Panc1 (cell line): ENCODE results near the gene ALDH1A3. TPM values are rescaled to one million over a fixed set of nuclear protein-coding genes. Genes with fewer than 3 reads are reported as not detected.
A peak's percentile ranks its signal among the peaks of the same experiment; 100 is the strongest.

Source experiments
- ATAC-seq: fragments of 200-7000 bp; cut with Tn5 transposase; 2 replicates; pipeline ENCODE4 v1.9.1; 2020; ENCODE audit warnings: mild to moderate bottlenecking, moderate library complexity
- BruUV-seq: library from RNA; stranded (reverse); fragments of 400-500 nt; replicated peaks from 2 replicates; lab custom pipeline; 2021; lab: Mats Ljungman, UMichigan
- CTCF ChIA-PET: fragments of 300-600 bp; sonication (Branson Sonifier 250); formaldehyde crosslinking; loops from one replicate; lab custom pipeline; 2022; ENCODE audit warnings: antibody characterized with exemption; lab: Charles Lee
- POLR2A ChIA-PET: fragments of 300-600 bp; sonication (Branson Sonifier 250); formaldehyde crosslinking; loops from one replicate; lab custom pipeline; 2022; ENCODE audit warnings: antibody characterized with exemption; lab: Charles Lee
- DNase-seq: peaks from one replicate; pipeline ENCODE4 v3.0.0-alpha.2; 2010; ENCODE audit warnings: low read depth, low spot score
- H3K27ac ChIP-seq: 2 replicates; pipeline ENCODE4 v1.5.1; 2011; ENCODE audit warnings: mild to moderate bottlenecking, low read length, inconsistent platforms
- H3K27me3 ChIP-seq: fragments of 200-500 bp; sonication (Bioruptor generic); 2 replicates; pipeline ENCODE4 v1.6.0; 2014; ENCODE audit warnings: low read length, inconsistent platforms; ENCODE audit not compliant: control insufficient read depth, insufficient read depth
- H3K36me3 ChIP-seq: fragments of 200-500 bp; sonication (Bioruptor generic); 2 replicates; pipeline ENCODE4 v1.5.1; 2014; ENCODE audit warnings: inconsistent platforms, mild to moderate bottlenecking, low read length, moderate library complexity; ENCODE audit not compliant: control insufficient read depth, insufficient read depth
- H3K4me1 ChIP-seq: 2 replicates; pipeline ENCODE4 v1.5.1; 2011; ENCODE audit warnings: inconsistent platforms, mild to moderate bottlenecking, low read length, moderate library complexity; ENCODE audit not compliant: control insufficient read depth, insufficient read depth
- H3K4me3 ChIP-seq, 2 experiments: 2 replicates each; pipeline ENCODE4 v1.5.1; 2011 to 2012; ENCODE audit warnings: low read depth in 2 of 2, low read length in 2 of 2, mild to moderate bottlenecking in 2 of 2, inconsistent platforms in 1 of 2, moderate library complexity in 1 of 2
- H3K9me3 ChIP-seq: fragments of 200-500 bp; sonication (Bioruptor generic); 2 replicates; pipeline ENCODE4 v1.5.1; 2014; ENCODE audit warnings: low read depth, mild to moderate bottlenecking, inconsistent platforms, low read length, moderate library complexity; ENCODE audit not compliant: control insufficient read depth, insufficient read depth
- POLR2AphosphoS5 ChIP-seq: IDR thresholded peaks from 2 replicates; pipeline ENCODE4 v1.6.1; 2012; ENCODE audit warnings: mild to moderate bottlenecking, low read depth, low read length, moderate library complexity
- SIN3A ChIP-seq: IDR thresholded peaks from 2 replicates; pipeline ENCODE4 v1.6.1; 2012; ENCODE audit warnings: low read depth, mild to moderate bottlenecking, low read length, moderate library complexity, borderline replicate concordance; ENCODE audit not compliant: insufficient read depth
- TCF7L2 ChIP-seq: IDR thresholded peaks from 2 replicates; pipeline ENCODE4 v1.6.1; 2011; ENCODE audit warnings: mild to moderate bottlenecking, low read depth, low read length, inconsistent platforms
- in situ Hi-C: cut with HindIII; loops from 2 replicates; pipeline ENCODE4 v1.10.0; 2016; ENCODE audit warnings: low sequenced_read_pairs, low pct_unique_long_range_greater_than_20kb
- intact Hi-C: fragments of 100-400 bp; cut with micrococcal nuclease; formaldehyde crosslinking; loops from one replicate; pipeline ENCODE4 v1.10.0; 2022; ENCODE audit not compliant: unreplicated experiment
- total RNA-seq: library from RNA; stranded (reverse); gene quantifications from one replicate; pipeline ENCODE4 v1.2.1, GENCODE V29; 2021; ENCODE audit not compliant: unreplicated experiment
- TF ChIP-seq, protein P1 (sequence below): fragments of 450-650 bp; IDR thresholded peaks from 2 replicates; pipeline ENCODE4 v1.5.1; 2017; ENCODE audit warnings: mild to moderate bottlenecking
- TF ChIP-seq, protein P2 (sequence below), 2 experiments: IDR thresholded peaks; 2 replicates each; pipeline ENCODE4 v1.6.1; 2011 to 2012; ENCODE audit warnings: low read depth in 2 of 2, control low read depth in 1 of 2, low read length in 1 of 2, mild to moderate bottlenecking in 1 of 2, moderate library complexity in 1 of 2; ENCODE audit not compliant: insufficient read depth in 1 of 2

ALDH1A3 gene
- total RNA-seq, 1 experiment from 2014 or later: 143 TPM

DNA sequence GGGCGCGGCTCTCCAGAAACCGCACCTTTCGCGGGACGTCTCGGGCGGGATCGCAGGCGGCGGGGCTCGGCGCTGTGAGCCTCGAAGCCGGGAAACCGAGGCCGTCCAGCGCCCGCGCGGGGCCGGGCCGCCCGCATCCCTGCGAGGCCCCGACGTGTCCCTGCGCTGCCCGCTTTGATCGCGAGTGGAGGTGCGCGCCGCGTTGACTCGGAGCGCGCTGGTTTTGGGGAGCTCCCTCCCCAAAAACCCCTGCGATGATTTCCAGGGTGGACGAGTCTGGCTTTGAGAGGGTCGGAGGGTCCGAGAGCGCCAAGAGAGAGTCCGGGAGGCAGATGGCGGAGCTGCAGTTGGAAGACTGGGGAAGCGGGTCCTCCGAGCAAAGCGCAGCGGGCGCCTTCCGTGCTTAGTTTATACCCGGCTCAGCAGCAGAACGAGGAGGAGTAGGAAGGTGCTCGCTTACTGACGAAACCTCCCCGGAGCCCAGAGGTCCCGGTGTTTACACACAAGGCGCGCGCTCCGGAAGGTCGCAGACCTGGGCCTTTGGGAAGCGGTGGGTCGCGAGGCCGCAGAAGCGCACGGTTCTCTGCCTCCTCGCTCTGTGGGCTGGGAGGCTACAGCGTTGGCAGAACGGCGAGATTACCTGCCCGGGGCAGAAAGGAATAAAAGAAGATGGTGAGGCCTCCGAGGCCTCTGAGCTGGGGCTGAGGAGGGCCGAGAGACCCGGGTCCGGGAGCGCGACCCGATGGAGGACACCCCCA, 687 bp downstream of the ALDH1A3 start:
- ChIA-PET CTCF (interaction anchor here (0.9 kb wide), 1 partner anchor 209 kb away, joined by 3 read pairs; no protein-coding TSS in a partner anchor), POLR2A (no interaction called here)
- no TSS peak for BruUV-seq
- intact Hi-C loops (no loop called here), in situ Hi-C loops (no loop called here)
- no peaks in the 10 kb centered on the region for H3K9me3 ChIP-seq
- peak overlapping the region; percentile 84 for H3K27ac ChIP-seq
- 0 out of 2 replicates have a peak, but pooled peaks have one; percentile 22 for TF ChIP-seq POLR2AphosphoS5
- 0 out of 2 replicates have a peak, but pooled peaks have one; percentile 32 for TF ChIP-seq SIN3A
- TF ChIP-seq, protein P1, sequence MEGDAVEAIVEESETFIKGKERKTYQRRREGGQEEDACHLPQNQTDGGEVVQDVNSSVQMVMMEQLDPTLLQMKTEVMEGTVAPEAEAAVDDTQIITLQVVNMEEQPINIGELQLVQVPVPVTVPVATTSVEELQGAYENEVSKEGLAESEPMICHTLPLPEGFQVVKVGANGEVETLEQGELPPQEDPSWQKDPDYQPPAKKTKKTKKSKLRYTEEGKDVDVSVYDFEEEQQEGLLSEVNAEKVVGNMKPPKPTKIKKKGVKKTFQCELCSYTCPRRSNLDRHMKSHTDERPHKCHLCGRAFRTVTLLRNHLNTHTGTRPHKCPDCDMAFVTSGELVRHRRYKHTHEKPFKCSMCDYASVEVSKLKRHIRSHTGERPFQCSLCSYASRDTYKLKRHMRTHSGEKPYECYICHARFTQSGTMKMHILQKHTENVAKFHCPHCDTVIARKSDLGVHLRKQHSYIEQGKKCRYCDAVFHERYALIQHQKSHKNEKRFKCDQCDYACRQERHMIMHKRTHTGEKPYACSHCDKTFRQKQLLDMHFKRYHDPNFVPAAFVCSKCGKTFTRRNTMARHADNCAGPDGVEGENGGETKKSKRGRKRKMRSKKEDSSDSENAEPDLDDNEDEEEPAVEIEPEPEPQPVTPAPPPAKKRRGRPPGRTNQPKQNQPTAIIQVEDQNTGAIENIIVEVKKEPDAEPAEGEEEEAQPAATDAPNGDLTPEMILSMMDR: no peak
- peaks cover 31% of the 10 kb centered on the region for H3K4me1 ChIP-seq
- peaks cover 4% of the 10 kb centered on the region for H3K36me3 ChIP-seq
- DNase-seq (no peak), ATAC-seq (peak; percentile 29)
- peak overlapping the region; percentile 81 for H3K4me3 ChIP-seq
- H3K27me3 ChIP-seq: no peaks in the 10 kb centered on the region

DNA sequence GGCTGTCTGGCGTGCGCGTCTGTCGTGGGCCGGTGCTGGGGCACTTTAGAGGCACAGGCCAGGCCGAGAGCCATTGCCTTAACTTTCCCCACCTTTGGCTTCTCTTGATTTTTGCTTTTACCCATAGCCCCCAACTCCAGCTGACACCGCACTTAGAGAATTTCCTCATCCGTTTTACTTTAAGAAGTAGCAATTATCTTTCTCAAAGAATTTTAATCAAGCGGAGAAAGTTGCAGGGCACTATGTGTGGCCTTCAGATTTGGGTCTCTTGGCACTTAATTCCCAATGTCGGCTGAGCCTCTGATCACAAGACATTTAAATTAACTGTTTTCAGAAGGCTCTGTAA, 1.2 kb downstream of the ALDH1A3 start:
- DNase-seq (no peak), ATAC-seq (no peak)
- intact Hi-C loops: no loop called here
- H3K4me3 ChIP-seq: peak overlapping the region; percentile 81
- ChIA-PET POLR2A (no interaction called here), CTCF (no interaction called here)
- H3K4me1 ChIP-seq: peaks cover 31% of the 10 kb centered on the region
- no peaks in the 10 kb centered on the region for H3K27me3 ChIP-seq
- TF ChIP-seq, protein P1: no peak
- no peak for TF ChIP-seq SIN3A
- TF ChIP-seq TCF7L2: no peak
- TF ChIP-seq, protein P2, sequence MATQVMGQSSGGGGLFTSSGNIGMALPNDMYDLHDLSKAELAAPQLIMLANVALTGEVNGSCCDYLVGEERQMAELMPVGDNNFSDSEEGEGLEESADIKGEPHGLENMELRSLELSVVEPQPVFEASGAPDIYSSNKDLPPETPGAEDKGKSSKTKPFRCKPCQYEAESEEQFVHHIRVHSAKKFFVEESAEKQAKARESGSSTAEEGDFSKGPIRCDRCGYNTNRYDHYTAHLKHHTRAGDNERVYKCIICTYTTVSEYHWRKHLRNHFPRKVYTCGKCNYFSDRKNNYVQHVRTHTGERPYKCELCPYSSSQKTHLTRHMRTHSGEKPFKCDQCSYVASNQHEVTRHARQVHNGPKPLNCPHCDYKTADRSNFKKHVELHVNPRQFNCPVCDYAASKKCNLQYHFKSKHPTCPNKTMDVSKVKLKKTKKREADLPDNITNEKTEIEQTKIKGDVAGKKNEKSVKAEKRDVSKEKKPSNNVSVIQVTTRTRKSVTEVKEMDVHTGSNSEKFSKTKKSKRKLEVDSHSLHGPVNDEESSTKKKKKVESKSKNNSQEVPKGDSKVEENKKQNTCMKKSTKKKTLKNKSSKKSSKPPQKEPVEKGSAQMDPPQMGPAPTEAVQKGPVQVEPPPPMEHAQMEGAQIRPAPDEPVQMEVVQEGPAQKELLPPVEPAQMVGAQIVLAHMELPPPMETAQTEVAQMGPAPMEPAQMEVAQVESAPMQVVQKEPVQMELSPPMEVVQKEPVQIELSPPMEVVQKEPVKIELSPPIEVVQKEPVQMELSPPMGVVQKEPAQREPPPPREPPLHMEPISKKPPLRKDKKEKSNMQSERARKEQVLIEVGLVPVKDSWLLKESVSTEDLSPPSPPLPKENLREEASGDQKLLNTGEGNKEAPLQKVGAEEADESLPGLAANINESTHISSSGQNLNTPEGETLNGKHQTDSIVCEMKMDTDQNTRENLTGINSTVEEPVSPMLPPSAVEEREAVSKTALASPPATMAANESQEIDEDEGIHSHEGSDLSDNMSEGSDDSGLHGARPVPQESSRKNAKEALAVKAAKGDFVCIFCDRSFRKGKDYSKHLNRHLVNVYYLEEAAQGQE (IDR thresholded peaks at IDR 0.05; ENCODE audit: insufficient read depth in 1 of 2, low read depth in 2 of 2, low read length in 1 of 2): no peak
- TF ChIP-seq POLR2AphosphoS5: no peak
- in situ Hi-C loops: no loop called here
- H3K36me3 ChIP-seq: peaks cover 6% of the 10 kb centered on the region
- H3K27ac ChIP-seq: peak overlapping the region; percentile 84
- BruUV-seq: no TSS peak
- no peaks in the 10 kb centered on the region for H3K9me3 ChIP-seq
